ENCODE data around the gene NDUFS6.

Gene NDUFS6

GRCh38 chr5:1851290-1851934 is 50.2 kb downstream of the NDUFS6 start:
- no peak for DNase-seq (ENCODE audit: low spot score)
- ChIA-PET CTCF (no interaction called here), POLR2A (ENCODE audit: low non-redundant PET) (no interaction called here)
- TF ChIP-seq, protein P1, sequence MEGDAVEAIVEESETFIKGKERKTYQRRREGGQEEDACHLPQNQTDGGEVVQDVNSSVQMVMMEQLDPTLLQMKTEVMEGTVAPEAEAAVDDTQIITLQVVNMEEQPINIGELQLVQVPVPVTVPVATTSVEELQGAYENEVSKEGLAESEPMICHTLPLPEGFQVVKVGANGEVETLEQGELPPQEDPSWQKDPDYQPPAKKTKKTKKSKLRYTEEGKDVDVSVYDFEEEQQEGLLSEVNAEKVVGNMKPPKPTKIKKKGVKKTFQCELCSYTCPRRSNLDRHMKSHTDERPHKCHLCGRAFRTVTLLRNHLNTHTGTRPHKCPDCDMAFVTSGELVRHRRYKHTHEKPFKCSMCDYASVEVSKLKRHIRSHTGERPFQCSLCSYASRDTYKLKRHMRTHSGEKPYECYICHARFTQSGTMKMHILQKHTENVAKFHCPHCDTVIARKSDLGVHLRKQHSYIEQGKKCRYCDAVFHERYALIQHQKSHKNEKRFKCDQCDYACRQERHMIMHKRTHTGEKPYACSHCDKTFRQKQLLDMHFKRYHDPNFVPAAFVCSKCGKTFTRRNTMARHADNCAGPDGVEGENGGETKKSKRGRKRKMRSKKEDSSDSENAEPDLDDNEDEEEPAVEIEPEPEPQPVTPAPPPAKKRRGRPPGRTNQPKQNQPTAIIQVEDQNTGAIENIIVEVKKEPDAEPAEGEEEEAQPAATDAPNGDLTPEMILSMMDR (conservative IDR thresholded peaks at IDR 0.05; ENCODE audit: low read depth) = no peak
- H3K27ac ChIP-seq = no peak overlapping the region

DNA sequence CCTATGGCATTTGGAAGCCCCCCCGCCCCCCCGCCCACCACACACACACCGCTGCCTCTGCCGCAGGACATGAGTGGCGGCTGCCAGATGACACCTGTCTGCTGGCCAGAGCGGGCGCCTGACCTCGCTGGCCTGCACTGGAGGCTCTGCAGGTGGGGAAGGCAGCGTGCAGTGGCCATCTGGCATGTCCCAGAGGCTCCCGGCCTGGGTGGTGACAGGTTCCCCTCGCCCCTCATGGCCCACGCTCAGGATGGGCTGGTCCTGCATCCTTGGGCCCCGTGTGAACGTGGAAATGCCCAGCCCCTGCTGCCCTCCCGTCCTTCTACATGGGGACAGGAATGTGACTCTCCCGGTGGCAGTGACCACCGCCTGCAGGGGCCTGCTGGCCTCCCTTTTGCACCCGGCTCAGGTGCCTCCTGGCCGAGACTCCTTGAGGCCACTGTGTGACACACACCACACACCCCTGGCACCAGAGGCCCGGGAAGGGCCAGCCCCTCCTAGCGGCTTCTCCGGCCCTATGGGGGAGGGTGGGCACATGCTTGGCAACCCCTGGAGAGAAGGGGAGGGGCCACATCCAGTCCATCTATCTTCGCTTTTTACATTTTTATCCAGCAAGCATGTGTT is 51.2 kb downstream of the NDUFS6 start:
- TF ChIP-seq, protein P1 (conservative IDR thresholded peaks at IDR 0.05; ENCODE audit: low read depth) = no peak
- no peak overlapping the region for H3K27ac ChIP-seq
- ChIA-PET CTCF (interaction anchor here (1.1 kb wide), 1 partner anchor 252 kb away, joined by 4 read pairs; no protein-coding TSS in a partner anchor), POLR2A (ENCODE audit: low non-redundant PET) (no interaction called here)
- DNase-seq (ENCODE audit: low spot score) = no peak

DNA sequence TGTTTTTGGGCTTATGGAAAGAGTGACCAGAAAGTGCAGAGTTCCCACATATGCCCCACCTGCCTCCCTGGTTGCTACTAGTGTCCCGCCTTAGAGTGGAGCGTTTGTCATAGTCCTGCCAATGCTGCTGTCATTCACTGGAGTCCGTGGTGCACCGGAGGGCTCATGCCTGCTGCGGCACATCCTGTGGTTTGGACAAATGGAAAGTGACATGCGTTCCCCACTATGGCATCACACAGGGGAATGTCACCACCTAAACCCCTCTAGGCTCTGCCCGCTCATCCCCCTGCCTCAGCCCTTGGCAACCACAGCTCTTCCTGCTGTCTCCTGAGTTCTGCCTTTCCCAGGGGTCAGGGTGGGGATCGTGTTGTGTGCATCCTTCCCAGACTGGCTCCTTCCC is 52.3 kb downstream of the NDUFS6 start:
- H3K27ac ChIP-seq = no peak overlapping the region
- DNase-seq (ENCODE audit: low spot score) = no peak
- ChIA-PET CTCF (no interaction called here), POLR2A (ENCODE audit: low non-redundant PET) (no interaction called here)
- TF ChIP-seq, protein P1 (conservative IDR thresholded peaks at IDR 0.05; ENCODE audit: low read depth) = no peak

- TF ChIP-seq, protein P1 (conservative IDR thresholded peaks at IDR 0.05; ENCODE audit: low read depth) = no peak
- no peak for DNase-seq (ENCODE audit: low spot score)
- POLR2A ChIA-PET (ENCODE audit: low non-redundant PET) = no interaction called here
- CTCF ChIA-PET = no interaction called here
- no peak overlapping the region for H3K27ac ChIP-seq
Measured at GRCh38 chr5:1855075-1855474, 53.9 kb downstream of the NDUFS6 start.

DNA sequence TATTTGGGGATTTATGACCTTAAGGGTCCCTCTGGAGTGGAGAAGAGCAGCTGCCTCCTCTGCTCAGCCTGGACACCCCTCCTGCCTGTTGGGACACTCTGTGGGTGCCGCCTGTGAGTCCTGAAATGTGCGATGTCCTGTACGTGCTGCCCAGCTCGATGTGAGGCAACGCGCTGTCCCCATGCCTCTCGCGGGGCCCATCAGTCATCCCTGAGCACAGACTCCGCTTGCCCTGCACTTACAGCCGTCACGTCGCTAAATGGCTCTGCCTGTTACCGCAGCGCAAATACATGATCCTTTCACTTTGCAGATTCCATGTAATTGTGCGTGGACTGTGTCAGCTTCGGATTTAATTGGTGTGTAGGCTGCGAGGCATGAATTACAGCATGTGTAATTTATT is 54.4 kb downstream of the NDUFS6 start:
- TF ChIP-seq, protein P1 (conservative IDR thresholded peaks at IDR 0.05; ENCODE audit: low read depth) = no peak
- ChIA-PET CTCF (no interaction called here), POLR2A (ENCODE audit: low non-redundant PET) (no interaction called here)
- no peak overlapping the region for H3K27ac ChIP-seq
- no peak for DNase-seq (ENCODE audit: low spot score)

GRCh38 chr5:1856596-1857255 is 55.5 kb downstream of the NDUFS6 start:
- no peak overlapping the region for H3K27ac ChIP-seq
- no peak for DNase-seq (ENCODE audit: low spot score)
- POLR2A ChIA-PET (ENCODE audit: low non-redundant PET) = no interaction called here
- TF ChIP-seq, protein P1 (conservative IDR thresholded peaks at IDR 0.05; ENCODE audit: low read depth) = no peak
- CTCF ChIA-PET = no interaction called here
